Neural cell (in vitro differentiated cells): ENCODE data around the gene LRP8.

Experiments used
- CTCF ChIP-seq: fragments of 450-650 bp; IDR thresholded peaks from 2 replicates; pipeline ENCODE4 v1.5.1; 2014; ENCODE audit warnings: antibody characterized with exemption, mild to moderate bottlenecking, moderate library complexity; ENCODE audit not compliant: poor library complexity, severe bottlenecking
- EP300 ChIP-seq: fragments of 450-650 bp; conservative IDR thresholded peaks from 2 replicates; pipeline ENCODE4 v1.6.1; 2014; ENCODE audit warnings: antibody characterized with exemption, mild to moderate bottlenecking, moderate library complexity; ENCODE audit not compliant: poor library complexity, severe bottlenecking
- EZH2 ChIP-seq: fragments of 200-600, 300-800 bp; shearing (Covaris generic), sonication (generic); IDR thresholded peaks from 2 replicates; pipeline ENCODE4 v1.6.1; 2014; ENCODE audit warnings: antibody characterized with exemption, low read length, borderline replicate concordance, mild to moderate bottlenecking; ENCODE audit not compliant: insufficient read depth, poor library complexity, severe bottlenecking
- MXI1 ChIP-seq: fragments of 450-650 bp; conservative IDR thresholded peaks from 2 replicates; pipeline ENCODE4 v1.6.1; 2014; ENCODE audit warnings: antibody characterized with exemption, mild to moderate bottlenecking; ENCODE audit not compliant: poor library complexity, severe bottlenecking
- POLR2AphosphoS5 ChIP-seq: IDR thresholded peaks from 2 replicates; pipeline ENCODE4 v1.6.1; 2012
- RAD21 ChIP-seq: fragments of 450-650 bp; conservative IDR thresholded peaks from 2 replicates; pipeline ENCODE4 v1.6.1; 2014; ENCODE audit warnings: antibody characterized with exemption, mild to moderate bottlenecking, moderate library complexity
- TAF1 ChIP-seq: IDR thresholded peaks from 2 replicates; pipeline ENCODE4 v1.6.1; 2012; ENCODE audit warnings: low read depth
- TF ChIP-seq, protein P1 (sequence below): IDR thresholded peaks from 2 replicates; pipeline ENCODE4 v1.6.1; 2012; ENCODE audit warnings: borderline replicate concordance

DNA sequence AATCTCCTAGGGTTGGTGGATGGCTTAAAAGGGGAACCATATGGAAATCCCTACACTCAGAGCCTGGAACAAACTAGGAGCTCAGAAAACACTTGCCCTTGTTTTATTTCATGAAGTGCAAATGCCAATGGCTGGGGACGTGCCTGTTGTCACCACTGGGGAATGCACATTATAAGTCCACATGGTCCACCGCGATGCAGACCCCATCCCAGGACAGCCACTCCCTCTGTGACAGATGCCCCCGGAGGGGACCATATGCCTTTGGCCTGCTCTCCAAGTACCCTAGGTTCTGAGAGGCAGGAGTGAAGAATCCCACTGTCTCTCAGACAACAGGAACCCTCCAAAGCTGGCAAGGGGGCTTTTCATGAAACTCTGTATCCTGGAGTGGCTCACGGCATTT lies 42.3 kb downstream of the LRP8 start:
- no peak for TF ChIP-seq RAD21
- no peak for TF ChIP-seq CTCF
- TF ChIP-seq, protein P1, sequence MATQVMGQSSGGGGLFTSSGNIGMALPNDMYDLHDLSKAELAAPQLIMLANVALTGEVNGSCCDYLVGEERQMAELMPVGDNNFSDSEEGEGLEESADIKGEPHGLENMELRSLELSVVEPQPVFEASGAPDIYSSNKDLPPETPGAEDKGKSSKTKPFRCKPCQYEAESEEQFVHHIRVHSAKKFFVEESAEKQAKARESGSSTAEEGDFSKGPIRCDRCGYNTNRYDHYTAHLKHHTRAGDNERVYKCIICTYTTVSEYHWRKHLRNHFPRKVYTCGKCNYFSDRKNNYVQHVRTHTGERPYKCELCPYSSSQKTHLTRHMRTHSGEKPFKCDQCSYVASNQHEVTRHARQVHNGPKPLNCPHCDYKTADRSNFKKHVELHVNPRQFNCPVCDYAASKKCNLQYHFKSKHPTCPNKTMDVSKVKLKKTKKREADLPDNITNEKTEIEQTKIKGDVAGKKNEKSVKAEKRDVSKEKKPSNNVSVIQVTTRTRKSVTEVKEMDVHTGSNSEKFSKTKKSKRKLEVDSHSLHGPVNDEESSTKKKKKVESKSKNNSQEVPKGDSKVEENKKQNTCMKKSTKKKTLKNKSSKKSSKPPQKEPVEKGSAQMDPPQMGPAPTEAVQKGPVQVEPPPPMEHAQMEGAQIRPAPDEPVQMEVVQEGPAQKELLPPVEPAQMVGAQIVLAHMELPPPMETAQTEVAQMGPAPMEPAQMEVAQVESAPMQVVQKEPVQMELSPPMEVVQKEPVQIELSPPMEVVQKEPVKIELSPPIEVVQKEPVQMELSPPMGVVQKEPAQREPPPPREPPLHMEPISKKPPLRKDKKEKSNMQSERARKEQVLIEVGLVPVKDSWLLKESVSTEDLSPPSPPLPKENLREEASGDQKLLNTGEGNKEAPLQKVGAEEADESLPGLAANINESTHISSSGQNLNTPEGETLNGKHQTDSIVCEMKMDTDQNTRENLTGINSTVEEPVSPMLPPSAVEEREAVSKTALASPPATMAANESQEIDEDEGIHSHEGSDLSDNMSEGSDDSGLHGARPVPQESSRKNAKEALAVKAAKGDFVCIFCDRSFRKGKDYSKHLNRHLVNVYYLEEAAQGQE: no peak
- TF ChIP-seq EZH2: no peak
- TF ChIP-seq MXI1: no peak
- TF ChIP-seq TAF1: no peak
- no peak for TF ChIP-seq EP300
- no peak for TF ChIP-seq POLR2AphosphoS5
